ENCODE measurements around the gene CTAGE1.
"Not testable (repeated sequence)": the region's sequence is repeated elsewhere in the genome, so short reads cannot be mapped to it uniquely, and the experiment has no call there.

Gene CTAGE1

GRCh38 chr18:22405142-22405541 lies 12.6 kb downstream of the CTAGE1 start:
- no peak for DNase-seq (ENCODE audit: low spot score)
- no peak for TF ChIP-seq CTCF (IDR thresholded peaks at IDR 0.05; ENCODE audit: extremely low read depth, missing control alignments)

- TF ChIP-seq CTCF (IDR thresholded peaks at IDR 0.05; ENCODE audit: extremely low read depth, missing control alignments), result no peak
- DNase-seq (ENCODE audit: low spot score), result no peak
These were observed 13.8 kb downstream of the CTAGE1 start for GRCh38 chr18:22403950-22404349.

- no peak for TF ChIP-seq CTCF (IDR thresholded peaks at IDR 0.05; ENCODE audit: extremely low read depth, missing control alignments)
- DNase-seq (ENCODE audit: low spot score), result no peak
These were observed 17.8 kb downstream of the CTAGE1 start for GRCh38 chr18:22399949-22400348.

GRCh38 chr18:22398464-22398863 lies 19.3 kb downstream of the CTAGE1 start:
- no peak for TF ChIP-seq CTCF (IDR thresholded peaks at IDR 0.05; ENCODE audit: extremely low read depth, missing control alignments)
- no peak for DNase-seq (ENCODE audit: low spot score)

GRCh38 chr18:22394428-22394827 lies 23.3 kb downstream of the CTAGE1 start:
- DNase-seq (ENCODE audit: low spot score), result no peak

GRCh38 chr18:22393164-22393563 lies 24.6 kb downstream of the CTAGE1 start:
- not testable (repeated sequence) for DNase-seq (ENCODE audit: low spot score)

More at GRCh38 chr18:22394428-22394827, 23.3 kb downstream of the CTAGE1 start:
- no peak for TF ChIP-seq CTCF (IDR thresholded peaks at IDR 0.05; ENCODE audit: extremely low read depth, missing control alignments)

- no peak for TF ChIP-seq CTCF (IDR thresholded peaks at IDR 0.05; ENCODE audit: extremely low read depth, missing control alignments)
These were observed 26.0 kb downstream of the CTAGE1 start for GRCh38 chr18:22391407-22392345.

GRCh38 chr18:22387787-22388186 lies 29.9 kb downstream of the CTAGE1 start:
- DNase-seq (ENCODE audit: low spot score), result no peak
- no peak for TF ChIP-seq CTCF (IDR thresholded peaks at IDR 0.05; ENCODE audit: extremely low read depth, missing control alignments)

More at GRCh38 chr18:22391407-22392345, 26.0 kb downstream of the CTAGE1 start:
- no peak for DNase-seq (ENCODE audit: low spot score)

All from GM20000 (cell line).